Bronchial smooth muscle cell (primary cell): ENCODE data around the gene SH3RF3. TPM values are rescaled to one million over a fixed set of nuclear protein-coding genes. Genes with fewer than 3 reads are reported as not detected.

Source experiments
- total RNA-seq: library from RNA; depleted of rRNA; stranded (reverse); fragments of >200 nt; gene quantifications from 2 replicates; pipeline ENCODE4 v1.2.1, GENCODE V29; 2014

The SH3RF3 gene
- total RNA-seq, result 1.9 and 2.5 TPM in 2 replicates

DNA sequence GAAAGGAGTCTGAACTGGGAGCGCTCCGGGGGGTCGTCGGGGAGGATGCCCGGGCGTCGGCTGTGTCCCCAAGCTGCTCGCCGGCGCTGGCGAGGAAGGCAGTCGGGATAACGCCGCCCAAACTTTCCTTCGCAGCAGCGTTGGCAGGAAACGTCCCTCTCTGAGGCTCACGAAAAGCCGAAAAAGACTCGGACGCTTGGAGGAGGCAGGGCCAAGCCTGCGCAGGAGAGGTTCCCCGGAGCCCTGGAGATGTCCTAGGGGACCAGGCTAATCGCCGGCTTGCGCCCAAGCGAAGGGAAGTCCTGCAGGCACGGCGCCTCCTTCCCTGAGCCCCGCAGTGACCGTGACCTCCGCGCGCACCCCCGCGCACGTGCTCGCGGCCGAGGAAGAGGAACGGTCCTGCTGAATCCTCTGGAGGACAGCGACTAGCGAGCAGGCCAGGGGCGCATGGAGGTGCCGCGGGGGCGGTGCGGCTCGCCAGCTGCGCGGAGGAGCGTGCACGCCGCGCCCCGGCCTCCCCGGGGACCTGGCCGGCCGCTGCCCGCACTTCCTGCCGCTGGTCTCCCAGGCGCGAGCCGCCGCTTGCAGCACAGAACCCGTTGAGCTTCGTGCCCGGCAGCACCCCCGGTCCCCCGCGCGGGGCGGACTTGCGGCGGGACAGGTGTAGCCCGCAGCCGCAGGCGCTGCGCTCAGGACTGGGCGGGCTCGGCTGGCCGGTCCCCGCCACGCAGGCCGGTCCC is at the start of gene SH3RF3:
Gene SH3RF3, plus strand, starts transcription at position 590 of the 740 bp plus-strand sequence.

Other genes with a start within 250 kb of the SH3RF3 start
- gene EDAR, start 140.0 kb upstream of the SH3RF3 start, total RNA-seq, result not detected in 2 replicates